GM19455 (cell line): ENCODE measurements around the gene RIPOR1.

Experiments used
- ATAC-seq: cut with Tn5 transposase; IDR thresholded peaks from one replicate; pipeline ENCODE4 v1.9.1; 2021; ENCODE audit not compliant: unreplicated experiment

Gene RIPOR1

DNA sequence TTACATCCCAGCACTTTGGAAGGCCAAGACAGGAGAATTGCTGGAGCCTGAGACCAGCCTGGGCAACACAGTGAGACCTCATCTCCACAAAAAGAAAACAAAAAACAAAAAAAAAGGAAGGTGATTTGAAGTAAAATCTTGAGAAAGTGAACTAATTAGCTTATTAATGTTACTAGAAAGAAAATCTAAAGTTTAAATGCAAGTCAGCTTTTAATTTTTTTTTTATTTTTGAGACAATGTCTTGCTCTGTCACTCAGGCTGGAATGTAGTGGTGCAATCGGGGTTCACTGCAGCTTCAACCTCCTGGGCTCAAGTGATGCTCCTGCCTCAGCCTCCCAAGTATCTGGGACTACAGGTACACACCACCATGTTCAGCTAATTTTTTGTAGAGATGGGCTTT is 30.2 kb downstream of the RIPOR1 start:
- no peak for ATAC-seq

DNA sequence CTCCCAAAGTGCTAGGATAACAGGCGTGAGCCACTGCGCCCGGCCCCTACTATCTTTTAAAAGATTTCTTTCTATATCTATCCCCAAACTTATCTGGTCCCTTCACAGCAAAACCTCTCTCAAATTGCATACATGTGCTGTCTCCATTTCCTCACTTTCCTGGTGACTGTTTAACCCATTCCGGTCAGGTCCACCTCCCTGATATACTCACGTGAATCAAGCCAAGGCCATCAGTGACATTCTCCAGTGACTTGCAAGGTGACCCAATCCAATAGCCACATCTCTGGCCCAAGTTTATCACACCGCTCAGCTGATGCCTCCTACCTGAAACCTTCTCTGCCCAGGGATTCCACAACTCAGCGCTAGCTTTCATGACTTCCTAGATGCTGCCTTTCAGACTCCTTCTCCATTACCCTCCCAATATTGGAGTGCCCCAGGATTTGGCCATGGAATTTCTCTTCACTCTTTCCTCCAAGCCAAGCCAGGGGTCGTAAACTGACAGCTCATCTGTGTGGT is 32.3 kb downstream of the RIPOR1 start:
- no peak for ATAC-seq

DNA sequence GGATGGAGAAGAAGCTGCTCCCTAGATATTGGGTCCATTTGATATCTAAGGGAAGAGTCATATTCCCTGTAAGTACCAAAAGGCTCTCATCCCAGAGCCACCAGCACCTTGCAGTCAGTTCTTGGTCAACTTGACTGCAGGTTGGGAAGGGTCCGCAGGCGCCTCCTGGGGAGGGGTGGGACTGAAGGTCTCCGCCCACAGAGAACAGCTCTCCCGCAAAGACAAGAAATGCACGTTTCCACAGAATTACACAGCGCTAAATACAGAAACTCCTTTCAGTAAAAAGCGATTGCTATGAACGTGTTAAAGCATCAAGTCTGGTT is 32.8 kb downstream of the RIPOR1 start:
- no peak for ATAC-seq

DNA sequence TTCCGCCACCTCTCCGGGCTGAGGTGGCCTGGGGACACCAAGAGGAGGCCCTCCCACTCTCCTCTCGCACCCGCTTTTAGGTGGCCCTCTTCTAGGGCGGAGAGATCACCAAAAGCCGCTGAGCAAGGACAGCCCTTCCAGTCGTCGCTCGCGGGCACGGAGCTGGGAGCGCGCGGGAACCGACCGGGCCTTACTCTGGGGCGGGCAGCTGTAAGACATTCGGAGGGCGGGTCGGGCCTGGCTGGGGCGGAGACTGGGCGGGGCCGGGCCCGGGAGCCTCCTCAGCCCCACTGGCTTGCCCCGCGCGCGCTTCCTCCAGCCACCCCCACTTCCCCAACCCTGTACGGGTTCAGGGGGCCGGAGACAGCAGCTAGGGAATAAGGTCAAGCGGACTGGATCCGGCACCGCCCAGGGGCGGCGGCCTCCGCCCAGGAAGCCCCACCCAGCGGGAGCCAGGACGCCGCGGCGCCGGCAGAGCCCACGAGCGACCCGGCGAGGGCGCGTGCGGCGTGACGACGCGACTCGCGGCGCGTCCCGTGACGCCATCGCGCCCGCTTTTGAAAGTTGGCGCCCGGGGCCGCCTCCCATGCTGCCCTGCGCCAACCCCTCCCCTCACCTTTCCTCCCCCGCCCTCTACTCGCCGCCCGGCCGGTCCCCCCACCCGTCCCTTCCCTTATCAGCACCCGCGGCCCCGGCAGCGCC is 33.3 kb downstream of the RIPOR1 start:
- peak; percentile 78 for ATAC-seq

DNA sequence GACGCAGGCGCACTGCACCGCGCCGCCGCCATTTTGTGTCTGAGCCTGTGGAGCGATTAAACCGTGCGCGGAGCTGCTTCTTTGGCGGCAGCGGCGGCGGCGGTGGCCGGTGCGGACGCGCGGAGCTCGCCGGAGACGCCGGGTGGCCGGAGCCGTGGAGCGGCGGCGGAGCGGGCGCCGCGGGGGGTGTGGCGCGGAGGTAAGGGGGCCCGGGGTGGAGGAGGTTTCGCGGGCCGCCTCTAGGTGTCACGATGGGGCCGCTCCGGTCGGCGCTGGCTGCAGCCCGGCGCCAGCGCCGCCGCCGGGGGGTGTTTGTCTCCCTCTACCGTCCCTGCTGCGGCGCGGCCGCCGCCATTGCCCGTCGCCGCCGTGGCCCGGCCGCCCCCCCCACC is 33.9 kb downstream of the RIPOR1 start, which contains the start of gene CTCF:
CTCF (plus strand) TSS at position 1 of the 392 bp plus-strand sequence. CDS start 48,307 bp downstream, outside the sequence.
- ATAC-seq, result peak; percentile 50

DNA sequence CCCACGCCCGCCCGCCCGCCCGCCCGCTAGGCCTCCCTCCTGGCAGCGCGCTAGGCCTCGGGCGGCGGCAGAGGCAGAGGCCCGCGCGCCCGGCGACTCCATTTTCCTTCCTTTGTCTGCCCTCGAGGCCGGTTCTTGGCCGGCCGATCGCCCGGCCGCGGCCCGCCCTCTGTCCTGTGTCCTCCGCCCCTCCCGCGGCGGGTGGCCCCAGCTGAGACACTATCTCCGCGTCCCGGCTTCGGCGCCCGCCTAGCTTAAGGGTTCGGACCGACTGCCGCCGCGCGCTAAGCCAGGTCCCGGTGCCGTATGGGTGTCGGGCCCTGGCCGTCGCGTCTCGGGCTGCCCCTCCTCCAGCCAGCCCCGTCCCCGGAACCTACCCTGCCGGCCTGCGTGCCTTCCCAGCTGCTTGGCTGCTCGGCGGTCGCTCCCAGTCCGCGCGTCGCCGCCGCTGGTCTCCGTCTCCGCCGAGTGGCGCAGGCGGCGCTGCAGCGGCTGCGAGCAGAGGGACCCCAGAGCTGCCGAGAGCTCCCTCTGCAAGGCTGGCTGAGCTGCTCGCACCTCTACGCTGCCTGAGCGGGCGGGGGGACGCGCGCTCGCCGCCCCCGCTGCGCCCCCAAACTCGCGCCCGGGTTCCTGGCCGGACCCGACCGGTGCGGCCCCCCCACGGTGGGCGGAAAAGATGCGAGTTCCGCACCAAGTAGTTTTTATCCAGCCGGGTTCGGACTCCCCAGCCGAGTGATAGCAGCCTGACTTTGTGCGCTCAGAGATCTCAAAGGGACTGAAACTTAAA is 34.5 kb downstream of the RIPOR1 start:
- peak; percentile 18 for ATAC-seq

DNA sequence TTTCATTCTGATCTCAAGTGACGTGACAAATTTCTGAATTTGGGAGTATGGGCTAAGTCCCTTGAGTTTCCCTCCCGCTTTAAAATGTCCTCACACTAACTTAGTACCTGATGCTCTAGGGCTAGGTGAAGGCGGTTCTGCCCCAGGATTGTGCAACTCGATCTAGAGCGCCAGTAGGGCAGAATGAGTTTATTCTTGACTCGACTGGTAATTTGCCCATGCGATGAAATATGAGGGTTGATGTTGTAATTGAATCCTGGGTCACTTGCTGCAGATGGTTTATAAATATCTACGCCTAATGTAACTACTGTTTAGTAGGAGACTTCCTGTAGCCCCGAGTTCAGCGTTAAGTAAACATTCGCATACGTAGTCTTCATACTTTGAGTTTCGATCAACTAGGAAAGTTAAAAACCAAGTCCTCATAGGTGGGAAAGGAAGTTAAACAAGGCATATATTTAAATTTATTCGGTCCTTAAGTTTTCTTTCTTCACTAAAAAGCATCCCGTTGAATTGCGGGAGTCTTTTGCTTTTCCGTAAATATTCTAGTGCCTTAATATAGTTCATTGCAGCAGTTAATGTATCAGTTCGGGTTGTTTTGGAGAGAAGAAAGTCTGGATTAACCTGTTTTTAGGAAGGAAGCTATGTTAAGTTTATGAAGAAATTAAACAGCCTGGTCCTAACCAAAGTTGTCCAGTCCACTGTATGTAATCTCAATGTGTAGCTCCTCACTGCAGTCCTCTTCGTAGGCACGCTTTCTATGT is 35.3 kb downstream of the RIPOR1 start:
- ATAC-seq, result no peak

DNA sequence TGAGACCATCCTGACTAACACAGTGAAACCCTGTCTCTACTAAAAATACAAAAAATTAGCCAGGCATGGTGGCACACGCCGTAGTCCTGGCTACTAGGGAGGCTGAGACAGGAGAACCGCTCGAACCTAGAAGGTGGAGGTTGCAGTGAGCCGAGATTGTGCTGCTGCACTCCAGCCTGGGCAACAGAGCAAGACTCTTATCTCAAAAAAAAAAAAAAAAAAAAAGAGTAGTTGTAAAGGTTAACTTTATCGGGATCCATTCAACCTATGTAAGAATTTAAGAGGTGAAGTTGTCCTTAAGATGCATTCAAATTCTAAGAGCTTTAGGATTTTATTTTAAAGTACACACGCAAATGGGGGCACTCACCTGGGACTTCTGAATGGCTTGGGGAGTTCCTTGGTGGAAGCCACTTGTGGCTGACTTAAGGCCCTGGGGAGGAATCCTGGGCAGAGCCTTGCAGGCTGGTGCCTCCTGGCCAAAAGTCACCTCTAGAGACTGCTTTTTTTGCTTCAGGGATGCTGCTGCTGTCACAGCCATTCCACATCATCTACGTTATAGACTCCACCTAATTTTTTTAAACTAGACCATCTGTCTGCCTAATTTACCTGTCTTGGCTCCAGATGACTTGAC is 37.0 kb downstream of the RIPOR1 start:
- ATAC-seq, result no peak

DNA sequence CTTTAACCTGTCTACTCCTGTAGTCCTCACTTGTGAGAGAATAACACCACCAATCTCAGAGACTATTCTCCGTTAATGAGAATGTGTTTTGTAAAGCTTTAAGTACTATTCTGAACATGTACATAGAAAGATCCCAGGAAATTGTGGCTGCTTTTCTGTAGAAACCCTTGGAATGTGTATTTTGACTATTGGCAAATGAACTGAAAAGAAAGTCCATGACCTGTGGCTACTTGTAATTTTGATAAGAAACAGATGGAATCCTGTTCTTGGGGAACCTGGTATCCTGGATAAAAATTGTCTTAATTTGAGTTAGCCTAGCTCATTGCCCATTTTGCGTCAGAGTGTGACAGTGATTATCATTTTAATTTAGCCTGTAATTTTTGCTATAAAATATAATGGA is 42.8 kb downstream of the RIPOR1 start:
- no peak for ATAC-seq

DNA sequence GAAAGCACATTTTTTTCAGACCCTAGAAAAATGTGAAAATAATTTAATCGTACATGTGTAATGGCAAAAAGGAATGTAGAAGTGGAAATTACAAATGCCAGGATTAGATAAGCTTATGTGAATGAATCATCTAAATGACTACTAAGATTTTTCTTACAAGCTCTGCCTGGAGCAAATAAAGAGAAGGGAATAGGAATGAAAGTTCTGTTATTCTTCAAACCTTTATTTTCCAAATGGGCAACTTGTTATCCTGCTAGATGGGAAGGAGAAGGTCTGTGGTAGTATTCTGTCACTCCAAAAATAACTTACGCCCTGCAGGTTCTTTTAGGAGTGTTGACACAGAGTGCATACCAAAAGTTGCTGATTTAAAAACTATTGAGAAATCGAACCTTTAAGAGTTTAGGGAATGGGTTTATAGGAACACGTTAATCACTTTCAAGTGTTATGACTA is 43.4 kb downstream of the RIPOR1 start:
- no peak for ATAC-seq

DNA sequence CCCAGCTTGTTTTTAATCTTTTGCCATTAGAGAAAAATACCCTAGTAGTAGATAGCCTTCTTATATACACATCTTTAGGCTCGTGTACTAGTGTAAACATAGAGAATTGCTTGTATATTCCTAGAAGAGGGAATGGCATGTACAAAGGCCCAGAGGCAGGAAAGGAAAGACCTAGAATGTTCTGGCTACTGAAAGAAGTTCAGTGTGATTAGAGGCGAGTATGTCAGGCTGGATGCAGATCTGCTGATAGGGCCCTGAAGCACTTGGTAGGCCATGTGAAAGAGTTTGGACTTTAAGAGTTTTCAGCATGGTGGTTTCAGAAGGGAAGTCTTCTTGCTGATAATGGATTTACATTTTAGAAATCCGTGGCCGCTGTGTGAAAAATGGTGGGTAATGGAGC is 51.1 kb downstream of the RIPOR1 start:
- no peak for ATAC-seq

DNA sequence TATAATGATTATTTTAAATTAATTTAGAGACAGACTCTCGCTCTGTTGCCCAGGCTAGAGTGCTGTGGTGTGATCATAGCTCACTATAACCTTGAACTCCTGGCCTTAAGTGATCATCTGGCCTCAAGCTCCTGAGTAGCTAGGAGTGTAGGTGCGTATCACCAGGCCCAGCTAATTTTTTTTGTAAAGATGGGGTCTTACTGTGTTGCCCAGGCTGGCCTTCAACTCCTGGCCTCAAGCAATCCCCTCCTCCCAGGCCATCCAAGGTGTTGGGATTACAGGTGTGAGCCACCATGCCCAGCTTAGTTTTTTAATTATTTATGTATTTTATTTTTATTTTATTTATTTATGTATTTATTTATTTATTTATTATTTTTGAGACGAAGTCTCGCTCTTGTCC is 51.6 kb downstream of the RIPOR1 start:
- ATAC-seq, result no peak

DNA sequence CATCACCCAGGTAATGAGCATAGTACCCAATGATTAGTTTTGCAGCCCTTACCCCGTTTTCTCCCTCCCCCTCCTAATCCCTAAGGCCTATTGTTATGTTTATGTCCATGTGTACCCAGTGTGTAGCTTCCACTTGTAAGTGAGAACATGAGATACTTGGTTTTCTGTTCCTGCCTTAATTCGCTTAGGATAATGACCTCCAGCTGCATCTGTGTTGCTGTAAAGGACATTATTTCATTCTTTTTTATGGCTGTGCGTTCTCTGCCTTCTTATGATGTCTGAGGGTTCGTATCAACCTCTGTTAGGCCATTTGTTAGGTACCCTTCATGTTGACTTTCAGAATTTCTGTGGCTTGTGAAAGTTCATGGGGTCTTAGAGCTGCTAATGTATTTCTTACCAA is 64.7 kb downstream of the RIPOR1 start:
- ATAC-seq, result no peak

DNA sequence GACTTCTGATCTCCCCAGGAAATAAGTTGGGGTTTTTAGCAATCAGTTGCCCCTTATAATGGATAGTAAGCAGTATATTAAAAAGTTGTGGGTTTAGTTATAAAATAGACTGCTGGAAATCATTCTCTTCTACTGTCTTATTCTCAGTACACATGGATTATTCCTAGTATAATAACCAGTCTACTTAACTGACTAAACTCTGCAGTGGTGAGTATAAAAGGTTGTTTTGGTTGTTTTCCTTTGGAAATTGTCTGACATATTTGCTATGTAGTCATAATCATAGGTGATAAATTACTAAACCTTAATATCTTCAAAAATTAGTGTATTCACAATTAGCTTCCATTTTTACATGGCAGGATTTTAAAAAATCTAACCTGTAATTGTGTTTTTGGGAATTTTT is 65.1 kb downstream of the RIPOR1 start:
- no peak for ATAC-seq

DNA sequence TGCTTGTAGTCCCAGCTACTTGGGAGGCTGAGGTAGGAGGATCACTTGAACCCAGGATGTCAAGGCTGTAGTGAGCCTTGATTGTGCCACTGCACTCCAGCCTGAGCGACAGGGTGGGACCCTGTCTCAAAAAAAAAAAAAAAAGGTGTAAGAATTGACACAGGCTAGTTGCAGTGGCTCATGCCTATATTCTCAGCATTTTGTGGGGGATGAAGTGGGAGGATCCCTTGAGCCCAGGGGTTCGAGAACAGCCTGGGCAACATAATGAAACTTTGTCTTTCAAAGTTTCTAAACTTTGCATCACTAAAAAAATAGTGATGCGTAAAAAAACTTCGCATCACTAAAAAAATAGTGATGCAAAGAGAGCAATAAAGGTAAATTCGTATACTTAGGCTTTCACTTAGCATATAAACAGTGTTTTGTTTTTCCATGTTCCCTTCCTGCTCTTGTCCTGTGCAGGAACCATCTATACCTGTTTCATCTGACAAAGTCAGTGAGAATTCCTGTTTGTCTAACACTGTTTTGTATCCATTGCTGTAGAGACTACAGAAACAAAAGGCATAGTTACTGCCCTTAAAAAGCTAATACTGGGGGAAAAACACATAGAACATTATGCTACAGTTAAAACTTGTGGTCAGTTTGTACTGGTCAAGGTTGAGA is 65.8 kb downstream of the RIPOR1 start:
- no peak for ATAC-seq

DNA sequence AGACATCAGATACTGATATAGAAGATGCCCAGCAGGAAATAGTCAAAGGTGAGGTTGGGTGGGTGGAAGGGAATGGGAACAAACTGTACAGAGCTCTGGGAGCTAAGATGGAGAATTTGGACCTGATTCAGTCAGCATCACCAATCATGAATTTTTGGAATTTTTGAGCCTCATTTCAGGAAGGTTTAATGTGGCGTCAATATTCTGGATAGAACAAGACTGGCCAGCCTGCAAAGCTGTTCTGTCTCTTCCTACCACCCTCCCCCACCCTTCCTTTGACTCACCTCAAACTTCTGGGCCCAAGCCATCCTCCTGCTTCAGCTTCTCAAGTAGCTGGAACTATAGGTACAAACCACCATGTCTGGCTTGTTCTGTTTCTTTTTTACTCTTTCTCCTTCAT is 66.3 kb downstream of the RIPOR1 start:
- no peak for ATAC-seq
